ENCODE measurements around the gene CREM. TPM values are rescaled to one million over a fixed set of nuclear protein-coding genes. Genes with fewer than 3 reads are reported as not detected.

Gene CREM
- total RNA-seq, 2 experiments from 2014 or later, result 32.2 to 38.1 TPM

- H3K36me3 ChIP-seq (ENCODE audit: insufficient read depth, low read length), result no peaks in the 10 kb centered on the region
- no peak for TF ChIP-seq EZH2phosphoT487 (IDR thresholded peaks at IDR 0.05; ENCODE audit: borderline replicate concordance, low read depth, low read length)
- no peak for TF ChIP-seq CTCF (conservative IDR thresholded peaks at IDR 0.05; ENCODE audit: low read length)
- ChIA-PET CTCF (ENCODE audit: unreplicated experiment) (no interaction called here), POLR2A (no interaction called here)
- no peak overlapping the region for H3K4me3 ChIP-seq (ENCODE audit: low read depth, low read length, poor library complexity, severe bottlenecking)
- no TSS peak for BruUV-seq (replicated peaks)
- H2AFZ ChIP-seq (ENCODE audit: low read length), result no peak overlapping the region
- H3K4me2 ChIP-seq (ENCODE audit: low read length), result no peak overlapping the region
- H3K9me2 ChIP-seq (ENCODE audit: insufficient read depth, low read length), result no peaks in the 10 kb centered on the region
- no peaks in the 10 kb centered on the region for H4K20me1 ChIP-seq (ENCODE audit: insufficient read depth, low read length)
- H3K9me3 ChIP-seq (ENCODE audit: low read length), result no peaks in the 10 kb centered on the region
- no peak overlapping the region for H3K27ac ChIP-seq (ENCODE audit: low read depth, low read length, poor library complexity, severe bottlenecking)
- DNase-seq (ENCODE audit: low spot score), result no peak
- no peaks in the 10 kb centered on the region for H3K79me2 ChIP-seq (ENCODE audit: insufficient read depth, low read depth, low read length)
- H3K4me1 ChIP-seq (ENCODE audit: insufficient read depth, low read length, poor library complexity, severe bottlenecking), result no peaks in the 10 kb centered on the region
- intact Hi-C loops (cut with micrococcal nuclease; ENCODE audit: unreplicated experiment), result no loop called here
These were observed 117.9 kb downstream of the CREM start for GRCh38 chr10:35244549-35244948.

- Histone ChIP-seq H4K20me1 (ENCODE audit: insufficient read depth, low read length) (no peaks in the 10 kb centered on the region), H3K4me2 (ENCODE audit: low read length) (no peak overlapping the region), H3K4me1 (ENCODE audit: insufficient read depth, low read length, poor library complexity, severe bottlenecking) (no peaks in the 10 kb centered on the region), H3K9me2 (ENCODE audit: insufficient read depth, low read length) (no peaks in the 10 kb centered on the region), H3K36me3 (ENCODE audit: insufficient read depth, low read length) (no peaks in the 10 kb centered on the region), H3K79me2 (ENCODE audit: insufficient read depth, low read depth, low read length) (no peaks in the 10 kb centered on the region), H3K27ac (ENCODE audit: low read depth, low read length, poor library complexity, severe bottlenecking) (no peak overlapping the region), H3K9me3 (ENCODE audit: low read length) (no peaks in the 10 kb centered on the region), H2AFZ (ENCODE audit: low read length) (no peak overlapping the region), H3K4me3 (ENCODE audit: low read depth, low read length, poor library complexity, severe bottlenecking) (no peak overlapping the region)
- intact Hi-C loops (cut with micrococcal nuclease; ENCODE audit: unreplicated experiment), result no loop called here
- DNase-seq (ENCODE audit: low spot score), result no peak
- no TSS peak for BruUV-seq (replicated peaks)
- ChIA-PET POLR2A (interaction anchor here (0.7 kb wide), 1 partner anchor 175 kb away, joined by 3 read pairs; no protein-coding TSS in a partner anchor), CTCF (ENCODE audit: unreplicated experiment) (no interaction called here)
- TF ChIP-seq CTCF (conservative IDR thresholded peaks at IDR 0.05; ENCODE audit: low read length) (no peak), EZH2phosphoT487 (IDR thresholded peaks at IDR 0.05; ENCODE audit: borderline replicate concordance, low read depth, low read length) (no peak)
These were observed 120.2 kb downstream of the CREM start for GRCh38 chr10:35246770-35247343.

GRCh38 chr10:35251373-35252100 is 124.9 kb downstream of the CREM start:
- Histone ChIP-seq H3K4me2 (ENCODE audit: low read length) (no peak overlapping the region), H3K9me3 (ENCODE audit: low read length) (no peaks in the 10 kb centered on the region), H4K20me1 (ENCODE audit: insufficient read depth, low read length) (no peaks in the 10 kb centered on the region), H3K27ac (ENCODE audit: low read depth, low read length, poor library complexity, severe bottlenecking) (no peak overlapping the region), H3K4me1 (ENCODE audit: insufficient read depth, low read length, poor library complexity, severe bottlenecking) (no peaks in the 10 kb centered on the region), H3K36me3 (ENCODE audit: insufficient read depth, low read length) (no peaks in the 10 kb centered on the region), H2AFZ (ENCODE audit: low read length) (no peak overlapping the region), H3K79me2 (ENCODE audit: insufficient read depth, low read depth, low read length) (no peaks in the 10 kb centered on the region), H3K4me3 (ENCODE audit: low read depth, low read length, poor library complexity, severe bottlenecking) (no peak overlapping the region), H3K9me2 (ENCODE audit: insufficient read depth, low read length) (no peaks in the 10 kb centered on the region)
- POLR2A ChIA-PET, result interaction anchor here (0.7 to 0.9 kb wide), 3 partner anchors 13 to 309 kb away, joined by 3 read pairs; no protein-coding TSS in a partner anchor
- no TSS peak for BruUV-seq (replicated peaks)
- intact Hi-C loops (cut with micrococcal nuclease; ENCODE audit: unreplicated experiment), result no loop called here
- TF ChIP-seq CTCF (conservative IDR thresholded peaks at IDR 0.05; ENCODE audit: low read length) (no peak), EZH2phosphoT487 (IDR thresholded peaks at IDR 0.05; ENCODE audit: borderline replicate concordance, low read depth, low read length) (no peak)
- DNase-seq (ENCODE audit: low spot score), result no peak
- CTCF ChIA-PET (ENCODE audit: unreplicated experiment), result no interaction called here
